Stimulated activated CD4-positive, alpha-beta T cell treated with anti-CD3 and anti-CD28 coated beads, Interleukin-2, amount 100 ng/mL, for 4 hours (primary cell): ENCODE data around the gene PPP1R37.
A peak's percentile ranks its signal among the peaks of the same experiment; 100 is the strongest.

Experiments
- DNase-seq: peaks from one replicate; pipeline ENCODE4 v3.0.0-alpha.2; 2020; ENCODE audit warnings: low read depth

The PPP1R37 gene

DNA sequence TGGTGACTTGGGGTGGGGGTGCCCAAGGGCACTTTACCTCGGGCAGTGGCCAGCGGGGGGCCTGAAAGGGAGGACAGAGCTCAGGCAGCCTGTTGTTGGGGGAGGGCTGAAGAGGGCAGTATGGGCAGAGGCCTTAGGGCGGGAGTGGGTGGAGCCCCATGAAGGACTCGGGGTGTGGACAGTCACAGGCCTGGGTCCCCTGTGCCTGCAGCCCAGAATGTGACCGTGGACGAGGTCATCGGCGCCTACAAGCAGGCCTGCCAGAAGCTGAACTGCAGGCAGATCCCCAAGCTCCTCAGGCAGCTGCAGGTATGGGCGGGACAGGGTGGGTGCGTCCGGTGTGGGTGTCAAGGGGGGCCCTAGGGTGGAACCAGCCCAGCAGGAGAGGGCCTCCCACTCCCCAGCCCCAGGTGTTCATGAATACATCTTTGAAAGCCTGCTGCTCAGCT, 45.3 kb downstream of the PPP1R37 start:
- DNase-seq = no peak

GRCh38 chr19:45139286-45140143, 46.5 kb downstream of the PPP1R37 start:
- no peak for DNase-seq

- DNase-seq = no peak
Observed at GRCh38 chr19:45140144-45140503, 47.1 kb downstream of the PPP1R37 start.

DNA sequence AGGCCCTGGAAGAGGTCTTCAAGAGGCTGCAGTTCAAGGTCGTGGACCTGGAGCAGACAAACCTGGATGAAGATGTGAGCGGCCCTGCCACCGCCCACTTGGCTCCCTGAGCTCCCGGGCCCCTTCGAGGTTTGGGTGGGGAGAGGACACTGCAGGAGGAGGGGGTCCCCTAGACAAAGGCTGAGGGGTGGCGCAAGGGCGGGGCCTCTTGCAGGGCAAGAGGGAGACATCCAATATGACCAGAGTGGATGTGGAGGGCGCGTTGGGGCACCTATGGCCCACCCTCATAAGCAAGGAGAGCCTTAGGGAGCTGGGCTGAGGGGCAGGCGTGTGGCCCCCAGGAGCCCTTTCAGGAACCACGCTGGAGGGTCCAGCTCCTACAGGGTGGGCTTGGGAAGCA, 47.6 kb downstream of the PPP1R37 start:
- DNase-seq = no peak

GRCh38 chr19:45141203-45141900, 48.4 kb downstream of the PPP1R37 start:
- no peak for DNase-seq

DNA sequence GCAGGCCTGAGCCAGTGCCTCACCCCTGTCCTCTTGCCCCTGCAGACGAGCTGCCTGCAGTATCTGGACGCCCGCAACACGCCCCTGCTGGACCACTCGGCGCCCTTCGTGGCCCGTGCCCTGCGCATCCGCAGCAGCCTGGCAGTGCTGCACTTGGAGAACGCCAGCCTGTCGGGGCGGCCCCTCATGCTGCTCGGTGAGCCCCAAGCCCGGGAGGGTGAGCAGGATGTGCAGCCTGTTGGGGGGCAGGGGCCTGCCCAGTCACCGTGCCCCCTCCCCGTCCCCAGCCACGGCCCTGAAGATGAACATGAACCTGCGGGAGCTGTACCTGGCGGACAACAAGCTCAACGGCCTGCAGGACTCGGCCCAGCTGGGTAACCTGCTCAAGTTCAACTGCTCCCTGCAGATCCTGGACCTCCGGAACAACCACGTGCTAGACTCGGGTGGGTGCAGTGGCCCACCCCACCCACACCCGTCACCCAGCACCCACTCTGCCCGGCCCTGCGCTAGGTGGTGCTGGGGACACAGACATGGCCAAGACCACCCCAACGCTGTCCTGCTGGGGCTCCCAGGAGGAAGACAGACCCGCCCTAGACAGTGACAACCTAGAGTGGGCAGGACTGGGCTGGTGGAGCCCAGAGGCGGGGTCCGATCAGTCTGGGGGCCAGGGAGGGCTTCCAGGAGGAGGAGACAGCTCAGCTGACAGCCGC, 49.2 kb downstream of the PPP1R37 start:
- DNase-seq = no peak

DNA sequence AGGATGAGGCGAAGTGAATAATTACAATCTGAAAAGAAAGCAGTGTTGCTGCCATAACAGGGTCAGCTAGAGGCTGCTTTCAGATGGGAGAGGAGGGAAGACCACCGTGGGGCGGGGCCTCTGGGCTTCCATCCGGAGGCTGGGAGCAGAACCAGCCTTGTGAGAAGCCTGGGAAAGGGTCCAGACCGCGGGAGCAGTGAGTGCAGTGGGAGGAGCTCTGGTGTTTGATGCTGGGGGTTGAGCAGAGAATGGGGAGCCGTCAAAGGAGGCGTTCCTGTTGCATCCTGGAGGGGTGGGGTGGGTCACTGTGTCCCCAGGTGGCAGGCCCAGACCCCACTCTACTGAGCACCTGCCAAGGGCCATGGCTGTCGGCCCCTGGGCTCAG, 49.7 kb downstream of the PPP1R37 start:
- no peak for DNase-seq

DNA sequence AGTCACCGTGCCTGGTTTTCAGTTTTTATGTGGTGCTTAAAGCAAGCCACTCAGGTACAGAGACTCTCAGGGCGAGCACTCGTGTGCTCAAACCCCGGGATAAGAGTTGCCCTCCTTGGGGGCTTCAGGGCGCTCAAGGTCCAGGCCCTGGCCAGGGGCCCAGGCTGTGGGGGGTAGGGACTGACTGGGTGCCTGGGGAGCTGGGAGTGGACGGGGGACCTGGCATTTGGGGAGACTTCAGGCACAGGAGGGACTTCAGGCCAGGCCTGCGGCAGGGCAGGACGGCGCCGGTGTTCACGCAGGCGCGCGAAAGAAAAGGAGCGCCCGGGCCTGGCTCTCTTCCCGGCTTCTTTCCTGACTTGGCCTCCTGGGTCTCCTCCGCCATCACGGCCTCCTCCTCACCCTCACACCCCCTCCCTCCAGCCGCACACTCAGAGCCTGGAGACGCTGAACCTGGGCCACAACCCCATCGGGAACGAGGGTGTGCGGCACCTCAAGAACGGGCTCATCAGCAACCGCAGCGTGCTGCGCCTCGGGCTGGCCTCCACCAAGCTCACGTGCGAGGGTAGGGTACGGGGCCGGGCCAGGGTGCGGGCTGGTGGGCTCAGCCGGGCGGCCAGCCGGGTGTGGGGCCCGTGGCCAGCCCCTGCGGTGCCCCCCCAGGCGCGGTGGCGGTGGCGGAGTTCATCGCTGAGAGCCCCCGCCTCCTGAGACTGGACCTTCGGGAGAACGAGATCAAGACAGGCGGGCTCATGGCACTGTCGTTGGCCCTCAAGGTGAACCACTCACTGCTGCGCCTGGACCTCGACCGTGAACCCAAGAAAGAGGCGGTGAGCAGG, 51.7 kb downstream of the PPP1R37 start:
- no peak for DNase-seq

DNA sequence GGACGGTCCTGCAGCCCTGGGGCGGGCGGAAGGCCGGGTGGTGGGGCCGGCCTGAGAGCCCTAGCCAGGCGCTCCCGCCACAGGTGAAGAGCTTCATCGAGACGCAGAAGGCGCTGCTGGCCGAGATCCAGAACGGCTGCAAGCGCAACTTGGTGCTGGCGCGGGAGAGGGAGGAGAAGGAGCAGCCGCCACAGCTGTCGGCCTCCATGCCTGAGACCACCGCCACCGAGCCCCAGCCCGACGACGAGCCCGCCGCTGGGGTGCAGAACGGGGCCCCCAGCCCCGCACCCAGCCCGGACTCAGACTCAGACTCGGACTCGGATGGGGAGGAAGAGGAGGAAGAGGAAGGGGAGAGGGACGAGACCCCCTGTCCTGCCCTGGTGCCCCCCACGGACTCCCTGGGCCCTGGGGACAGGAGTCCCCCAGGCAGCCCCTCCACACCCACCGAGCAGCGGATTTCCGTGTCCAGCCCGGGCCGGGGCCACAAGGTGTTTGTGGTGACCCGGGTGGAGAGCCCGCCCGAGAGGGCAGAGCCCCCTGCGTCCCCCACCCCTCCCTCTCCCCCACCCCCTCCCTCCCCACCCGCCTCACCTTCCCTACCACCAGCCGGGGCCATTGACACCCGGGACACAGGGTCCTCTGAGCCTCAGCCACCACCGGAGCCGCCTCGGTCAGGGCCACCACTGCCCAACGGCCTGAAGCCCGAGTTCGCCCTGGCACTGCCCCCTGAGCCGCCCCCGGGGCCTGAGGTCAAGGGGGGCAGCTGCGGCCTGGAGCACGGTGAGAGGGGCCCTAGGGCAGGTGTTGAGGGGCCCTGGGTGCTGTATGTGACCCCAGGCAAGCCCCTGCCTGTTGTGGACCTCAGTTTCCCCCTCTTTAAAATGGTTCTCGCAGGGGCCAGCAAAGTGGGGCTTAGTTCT, 52.6 kb downstream of the PPP1R37 start:
- DNase-seq = no peak

GRCh38 chr19:45146251-45146650, 53.3 kb downstream of the PPP1R37 start:
- no peak for DNase-seq

- DNase-seq = no peak
Observed at GRCh38 chr19:45146741-45147205, 53.8 kb downstream of the PPP1R37 start.

DNA sequence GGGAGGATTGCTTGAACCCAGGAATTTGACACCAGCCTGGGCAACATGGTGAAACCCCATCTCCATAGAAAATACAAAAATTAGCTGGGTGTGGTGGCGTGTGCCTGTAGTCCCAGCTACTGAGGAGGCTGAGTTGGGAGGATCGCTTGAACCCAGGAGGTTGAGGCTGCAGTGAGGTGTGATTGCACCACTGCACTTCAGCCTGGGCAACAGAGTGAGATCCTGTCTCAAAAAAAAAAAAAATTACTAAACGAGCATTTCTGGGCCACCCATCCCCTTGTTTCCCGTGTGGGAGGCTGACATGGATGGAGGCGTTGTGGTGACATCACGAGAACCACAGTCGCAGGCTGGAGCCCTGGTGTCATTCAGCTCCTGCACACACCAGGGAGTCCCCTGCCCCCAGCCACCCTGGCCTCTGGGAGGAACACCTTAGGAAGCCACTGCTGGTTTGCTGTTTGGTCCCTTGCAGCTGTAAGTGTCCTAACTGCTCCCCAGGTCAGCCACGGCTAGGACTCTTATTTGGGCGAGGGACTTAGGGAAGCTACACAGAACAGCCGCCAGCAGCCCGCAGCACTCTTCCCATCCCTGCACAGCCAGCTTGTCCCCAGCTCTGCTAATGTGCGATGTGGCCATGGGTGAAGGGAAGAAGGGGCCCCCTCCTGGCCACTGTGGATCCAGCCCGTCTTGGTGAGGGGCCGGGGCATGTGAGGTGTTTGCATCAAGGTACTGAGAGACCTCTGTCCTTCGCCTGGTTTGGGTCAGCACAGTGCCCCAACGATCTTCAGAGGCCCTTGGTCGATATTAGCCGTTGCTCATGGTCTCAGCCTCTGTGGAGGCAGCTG, 55.1 kb downstream of the PPP1R37 start:
- DNase-seq = no peak

GRCh38 chr19:45149129-45149528, 56.1 kb downstream of the PPP1R37 start:
- DNase-seq = no peak

- no peak for DNase-seq
Observed at GRCh38 chr19:45150180-45150579, 57.2 kb downstream of the PPP1R37 start.

- DNase-seq = no peak
Observed at GRCh38 chr19:45150751-45151281, 57.8 kb downstream of the PPP1R37 start.

- no peak for DNase-seq
Observed at GRCh38 chr19:45151320-45151719, 58.3 kb downstream of the PPP1R37 start.

- DNase-seq = no peak
Observed at GRCh38 chr19:45151821-45152503, 59.0 kb downstream of the PPP1R37 start.

GRCh38 chr19:45152504-45153338, 59.7 kb downstream of the PPP1R37 start:
- peak; percentile 46 for DNase-seq
